Measurements from ENCODE around the gene HLCS. TPM values are rescaled to one million over a fixed set of nuclear protein-coding genes. Genes with fewer than 3 reads are reported as not detected.

The HLCS gene
- total RNA-seq, 1 donor from 2014 or later = 21.9 TPM

- DNase-seq (ENCODE audit: low read depth, low spot score) = no peak
- Mint-ChIP-seq H3K27me3 (ENCODE audit: low read depth) (no peaks in the 10 kb centered on the region), H3K4me1 (peaks cover 14% of the 10 kb centered on the region), H3K27ac (ENCODE audit: unreplicated experiment) (no peak overlapping the region), H3K9me3 (no peaks in the 10 kb centered on the region), H3K36me3 (ENCODE audit: low read depth) (peaks cover 19% of the 10 kb centered on the region), H3K4me3 (no peak overlapping the region)
- no peak for TF ChIP-seq CTCF (conservative IDR thresholded peaks at IDR 0.05)
These were observed 19.5 kb downstream of the HLCS start for GRCh38 chr21:36946949-36947356.

GRCh38 chr21:36945496-36946138 lies 20.9 kb downstream of the HLCS start:
- Mint-ChIP-seq H3K9me3 (no peaks in the 10 kb centered on the region), H3K27me3 (ENCODE audit: low read depth) (no peaks in the 10 kb centered on the region), H3K4me3 (no peak overlapping the region), H3K36me3 (ENCODE audit: low read depth) (peaks cover 19% of the 10 kb centered on the region), H3K27ac (ENCODE audit: unreplicated experiment) (no peak overlapping the region), H3K4me1 (peaks cover 14% of the 10 kb centered on the region)
- DNase-seq (ENCODE audit: low read depth, low spot score) = no peak
- no peak for TF ChIP-seq CTCF (conservative IDR thresholded peaks at IDR 0.05)

DNA sequence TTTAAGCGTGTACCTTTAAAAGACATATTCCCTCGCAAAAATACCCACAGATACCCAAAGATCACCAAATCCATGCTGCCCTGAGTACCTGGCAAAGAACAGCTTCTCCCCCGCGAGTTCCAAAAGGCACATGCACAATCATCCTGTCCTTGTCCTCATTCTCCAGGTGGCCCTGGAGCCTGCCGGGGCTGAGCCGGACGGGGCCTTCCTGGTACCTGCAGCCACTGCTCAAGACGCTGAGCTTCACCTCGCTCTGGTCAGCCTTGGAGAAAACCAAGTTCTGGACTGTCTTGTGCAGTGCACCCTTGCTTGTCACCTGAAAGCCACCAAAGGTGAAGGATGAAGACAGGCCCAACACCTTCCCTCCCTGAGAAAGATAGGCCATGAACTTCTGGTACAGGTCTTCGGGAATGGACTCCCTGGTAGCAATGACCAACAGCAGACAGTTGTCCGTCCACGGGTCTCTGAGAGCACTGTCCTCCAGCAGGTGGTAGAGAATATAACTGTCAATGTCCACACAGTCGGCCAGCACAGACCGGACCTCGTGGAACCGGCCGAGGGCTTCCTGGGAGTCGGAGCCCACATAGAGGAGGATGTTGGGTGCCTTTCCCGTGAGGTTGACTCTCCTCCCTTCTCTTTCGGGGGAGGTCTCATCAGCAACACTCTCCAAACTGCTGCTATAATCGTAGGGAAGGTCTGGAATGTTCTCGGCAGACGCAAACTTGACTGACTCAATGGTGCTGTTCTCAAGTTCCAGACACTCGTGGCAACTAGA lies 29.9 kb downstream of the HLCS start:
- no peak for TF ChIP-seq CTCF (conservative IDR thresholded peaks at IDR 0.05)
- H3K36me3 Mint-ChIP-seq (ENCODE audit: low read depth) = peaks cover 15% of the 10 kb centered on the region
- H3K4me3 Mint-ChIP-seq = no peak overlapping the region
- no peaks in the 10 kb centered on the region for H3K9me3 Mint-ChIP-seq
- DNase-seq (ENCODE audit: low read depth, low spot score) = no peak
- H3K4me1 Mint-ChIP-seq = peaks cover 6% of the 10 kb centered on the region
- H3K27ac Mint-ChIP-seq (ENCODE audit: unreplicated experiment) = no peak overlapping the region
- no peaks in the 10 kb centered on the region for H3K27me3 Mint-ChIP-seq (ENCODE audit: low read depth)

DNA sequence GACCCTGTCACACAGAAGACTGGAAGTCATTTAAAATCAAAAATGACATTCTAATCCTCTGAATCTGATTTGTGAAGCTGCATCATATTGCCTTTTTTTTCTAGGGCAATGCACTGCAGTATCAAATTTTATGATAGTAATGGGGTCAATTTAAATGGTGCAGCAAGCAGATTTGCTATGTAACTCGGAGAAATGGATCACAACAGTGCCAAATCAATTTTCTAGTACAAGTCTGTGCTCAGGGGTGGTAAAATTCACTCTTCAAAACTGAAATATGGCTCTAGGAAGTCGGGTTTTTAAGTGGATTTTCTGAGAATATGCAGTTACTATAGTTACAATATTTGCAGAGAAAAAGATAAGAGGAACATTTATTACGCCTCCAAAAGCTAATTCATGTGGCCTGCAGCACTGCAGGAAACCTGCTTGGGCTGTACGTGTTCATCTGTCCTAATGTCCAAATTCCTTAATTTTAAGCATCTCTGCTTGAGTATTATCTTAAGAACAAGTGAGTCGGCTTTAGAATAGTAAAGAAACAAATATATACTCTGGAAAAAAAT lies 31.5 kb downstream of the HLCS start:
- no peak for TF ChIP-seq CTCF (conservative IDR thresholded peaks at IDR 0.05)
- DNase-seq (ENCODE audit: low read depth, low spot score) = no peak
- Mint-ChIP-seq H3K27ac (ENCODE audit: unreplicated experiment) (no peak overlapping the region), H3K36me3 (ENCODE audit: low read depth) (peaks cover 15% of the 10 kb centered on the region), H3K9me3 (no peaks in the 10 kb centered on the region), H3K4me3 (no peak overlapping the region), H3K4me1 (peaks cover 6% of the 10 kb centered on the region), H3K27me3 (ENCODE audit: low read depth) (no peaks in the 10 kb centered on the region)

DNA sequence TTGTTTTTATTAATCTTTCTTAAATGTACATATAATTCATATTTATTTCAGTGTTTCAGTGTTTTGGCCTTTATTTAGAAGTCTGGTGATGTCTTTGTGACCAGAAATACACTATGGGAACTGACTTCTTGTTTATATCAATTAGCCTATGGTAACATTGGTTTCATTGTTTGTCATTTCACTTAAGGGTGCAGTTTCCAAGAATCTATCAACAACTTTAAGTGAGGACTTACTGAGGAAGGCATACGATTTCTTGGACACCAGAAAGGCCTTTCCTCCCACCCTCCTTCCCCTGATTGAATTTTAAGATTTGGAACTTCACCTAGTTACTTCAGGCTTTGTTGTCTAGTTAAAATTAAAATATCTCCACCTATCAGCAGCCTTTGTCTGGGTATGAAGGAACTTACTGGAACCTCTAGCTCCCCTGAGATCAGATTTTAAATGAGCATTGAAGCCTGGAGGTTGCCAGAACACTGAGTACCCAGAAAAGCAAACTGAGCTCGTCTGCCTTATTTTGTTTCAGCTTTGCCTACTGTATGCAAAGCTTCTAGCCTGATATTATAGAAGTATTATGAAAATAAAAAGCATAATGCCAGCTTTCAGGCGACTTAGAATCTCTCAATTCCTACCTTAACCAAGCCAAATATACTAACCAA lies 34.2 kb downstream of the HLCS start:
- peaks cover 11% of the 10 kb centered on the region for H3K36me3 Mint-ChIP-seq (ENCODE audit: low read depth)
- no peaks in the 10 kb centered on the region for H3K4me1 Mint-ChIP-seq
- no peaks in the 10 kb centered on the region for H3K9me3 Mint-ChIP-seq
- H3K27me3 Mint-ChIP-seq (ENCODE audit: low read depth) = no peaks in the 10 kb centered on the region
- DNase-seq (ENCODE audit: low read depth, low spot score) = no peak
- no peak overlapping the region for H3K27ac Mint-ChIP-seq (ENCODE audit: unreplicated experiment)
- no peak overlapping the region for H3K4me3 Mint-ChIP-seq
- no peak for TF ChIP-seq CTCF (conservative IDR thresholded peaks at IDR 0.05)
